ENCODE results near the gene APOBEC4. TPM values are rescaled to one million over a fixed set of nuclear protein-coding genes. Genes with fewer than 3 reads are reported as not detected.
A peak's percentile ranks its signal among the peaks of the same experiment; 100 is the strongest.

The APOBEC4 gene
- total and polyA plus RNA-seq, 2 of the 13 experiments (the other 11 are each of a cell fraction or from before 2014, with no cell fraction given): not detected

DNA sequence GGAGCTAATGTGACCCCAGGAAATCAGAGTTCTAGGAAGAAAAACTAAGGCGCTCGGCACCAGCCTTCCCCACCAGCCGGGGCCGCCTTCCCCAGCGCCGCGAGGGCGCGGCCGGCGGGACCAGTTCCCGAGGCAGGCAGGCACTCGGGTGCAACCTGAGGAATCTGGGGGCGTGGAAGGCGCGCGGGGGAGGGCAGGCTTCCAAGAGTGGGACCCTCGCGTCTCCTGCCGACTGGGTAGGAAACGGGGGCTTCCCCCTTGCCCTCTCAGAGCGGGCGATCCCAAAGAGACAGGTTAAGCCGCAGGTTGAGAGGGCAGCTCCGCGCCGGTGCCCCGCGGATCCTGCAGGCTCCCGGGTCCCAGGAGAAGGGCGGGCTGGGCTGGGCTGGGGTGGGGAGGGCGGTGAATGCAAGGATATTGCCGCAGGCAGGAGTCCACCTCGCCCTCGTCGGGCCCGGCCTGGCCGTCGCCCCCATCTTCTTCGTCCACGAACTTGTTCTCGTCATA, 18.0 kb downstream of the APOBEC4 start (continued):
- TF ChIP-seq ZIK1 (CRISPR knock-in tag; IDR thresholded peaks at IDR 0.05; ENCODE audit: borderline replicate concordance, low read depth) (0 out of 2 replicates have a peak, but pooled peaks have one; percentile 25), SP140L (CRISPR knock-in tag; IDR thresholded peaks at IDR 0.05; ENCODE audit: borderline replicate concordance) (no peak), ARID2 (CRISPR knock-in tag; IDR thresholded peaks at IDR 0.05; ENCODE audit: borderline replicate concordance) (0 out of 2 replicates have a peak, but pooled peaks have one; percentile 29), HNRNPLL (IDR thresholded peaks at IDR 0.05; ENCODE audit: low read depth, low read length, poor library complexity, severe bottlenecking) (peak; percentile 18), ZBED4 (CRISPR knock-in tag; IDR thresholded peaks at IDR 0.05; ENCODE audit: borderline replicate concordance) (no peak), CBFB (CRISPR knock-in tag; IDR thresholded peaks at IDR 0.05) (0 out of 2 replicates have a peak, but pooled peaks have one; percentile 1), ZNF768 (CRISPR knock-in tag; IDR thresholded peaks at IDR 0.05) (peak; percentile 34; the same call in 1 of the 2 replicates), NKX3-1 (CRISPR knock-in tag; IDR thresholded peaks at IDR 0.05) (0 out of 2 replicates have a peak, but pooled peaks have one; percentile 75), ZNF740 (CRISPR knock-in tag; IDR thresholded peaks at IDR 0.05) (peak; percentile 47; the same call in 1 of the 2 replicates), ZNF326 (CRISPR knock-in tag; IDR thresholded peaks at IDR 0.05; ENCODE audit: borderline replicate concordance) (no peak), ZNF792 (CRISPR knock-in tag; IDR thresholded peaks at IDR 0.05) (0 out of 2 replicates have a peak, but pooled peaks have one; percentile 13), CERS6 (CRISPR knock-in tag; IDR thresholded peaks at IDR 0.05) (0 out of 2 replicates have a peak, but pooled peaks have one; percentile 17)
- TF ChIP-seq, protein P1, sequence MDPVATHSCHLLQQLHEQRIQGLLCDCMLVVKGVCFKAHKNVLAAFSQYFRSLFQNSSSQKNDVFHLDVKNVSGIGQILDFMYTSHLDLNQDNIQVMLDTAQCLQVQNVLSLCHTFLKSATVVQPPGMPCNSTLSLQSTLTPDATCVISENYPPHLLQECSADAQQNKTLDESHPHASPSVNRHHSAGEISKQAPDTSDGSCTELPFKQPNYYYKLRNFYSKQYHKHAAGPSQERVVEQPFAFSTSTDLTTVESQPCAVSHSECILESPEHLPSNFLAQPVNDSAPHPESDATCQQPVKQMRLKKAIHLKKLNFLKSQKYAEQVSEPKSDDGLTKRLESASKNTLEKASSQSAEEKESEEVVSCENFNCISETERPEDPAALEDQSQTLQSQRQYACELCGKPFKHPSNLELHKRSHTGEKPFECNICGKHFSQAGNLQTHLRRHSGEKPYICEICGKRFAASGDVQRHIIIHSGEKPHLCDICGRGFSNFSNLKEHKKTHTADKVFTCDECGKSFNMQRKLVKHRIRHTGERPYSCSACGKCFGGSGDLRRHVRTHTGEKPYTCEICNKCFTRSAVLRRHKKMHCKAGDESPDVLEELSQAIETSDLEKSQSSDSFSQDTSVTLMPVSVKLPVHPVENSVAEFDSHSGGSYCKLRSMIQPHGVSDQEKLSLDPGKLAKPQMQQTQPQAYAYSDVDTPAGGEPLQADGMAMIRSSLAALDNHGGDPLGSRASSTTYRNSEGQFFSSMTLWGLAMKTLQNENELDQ (CRISPR knock-in tag; IDR thresholded peaks at IDR 0.05; ENCODE audit: borderline replicate concordance): no peak
